ENCODE results near the gene ATP2A1.
"Not testable (repeated sequence)": the region's sequence is repeated elsewhere in the genome, so short reads cannot be mapped to it uniquely, and the experiment has no call there.

The ATP2A1 gene

DNA sequence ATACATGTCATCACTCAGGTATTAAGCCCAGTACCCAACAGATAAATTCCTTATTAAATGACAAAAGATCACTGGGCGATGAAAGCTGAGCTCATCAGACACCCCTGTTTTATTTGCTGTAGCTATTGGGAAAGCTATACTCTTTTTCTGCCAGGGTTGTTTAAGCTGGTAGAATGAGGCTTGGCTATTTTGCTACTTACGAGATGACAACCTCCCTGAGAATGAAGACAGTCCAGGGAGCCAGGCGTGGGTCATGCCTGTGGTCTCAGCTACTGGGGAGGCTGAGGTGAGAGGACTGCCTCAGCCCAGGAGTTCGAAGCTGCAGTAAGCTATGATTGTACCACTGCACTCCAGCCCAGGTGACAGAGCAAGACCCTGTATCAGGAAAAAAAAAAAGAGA lies 19.0 kb upstream of the ATP2A1 start:
- DNase-seq (ENCODE audit: low read depth in 2 of 2), result no peak

DNA sequence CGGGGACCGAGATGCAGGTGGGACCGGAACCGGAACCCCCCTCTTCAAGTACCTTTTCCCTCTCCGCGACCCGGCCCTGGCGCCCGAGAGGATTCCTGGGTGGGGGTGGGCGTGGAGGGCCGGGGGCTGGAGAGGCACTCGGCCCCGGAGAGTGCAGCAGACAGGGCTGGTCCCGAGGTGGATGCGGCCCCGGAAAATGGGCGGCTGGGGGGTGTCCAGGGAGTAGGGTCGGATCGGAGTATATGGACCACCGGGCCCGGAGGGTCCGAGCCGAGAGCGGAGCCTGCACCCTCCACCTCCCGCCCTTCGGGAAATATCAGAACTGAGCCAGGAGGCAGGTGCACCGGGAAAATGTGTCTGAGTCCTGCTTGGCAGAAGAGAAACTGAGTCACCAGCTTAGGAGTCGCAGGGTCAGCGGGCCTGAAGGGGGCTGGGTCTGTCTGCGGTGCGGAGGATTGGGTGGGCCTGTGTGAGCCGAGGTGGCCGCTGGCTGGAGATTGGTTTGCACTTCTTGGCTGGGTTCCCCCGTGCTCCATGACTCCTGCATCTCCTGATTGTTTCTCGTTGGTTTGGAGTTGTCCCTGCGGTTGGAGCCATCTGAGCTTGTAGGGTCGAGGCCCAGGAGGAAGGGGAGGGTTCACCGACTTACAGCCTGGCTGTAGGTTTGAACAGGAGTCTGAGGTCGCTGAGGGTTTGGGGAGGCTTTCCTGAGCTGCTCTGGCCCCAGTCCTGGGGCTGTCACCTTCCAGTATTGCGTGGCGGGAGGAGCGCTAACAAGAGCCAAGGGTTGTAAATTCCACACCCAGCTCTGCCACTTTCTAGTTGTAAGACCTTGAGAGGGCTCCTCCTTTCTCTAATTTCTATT lies 14.1 kb upstream of the ATP2A1 start:
- no peak for DNase-seq (ENCODE audit: low read depth in 2 of 2)

DNA sequence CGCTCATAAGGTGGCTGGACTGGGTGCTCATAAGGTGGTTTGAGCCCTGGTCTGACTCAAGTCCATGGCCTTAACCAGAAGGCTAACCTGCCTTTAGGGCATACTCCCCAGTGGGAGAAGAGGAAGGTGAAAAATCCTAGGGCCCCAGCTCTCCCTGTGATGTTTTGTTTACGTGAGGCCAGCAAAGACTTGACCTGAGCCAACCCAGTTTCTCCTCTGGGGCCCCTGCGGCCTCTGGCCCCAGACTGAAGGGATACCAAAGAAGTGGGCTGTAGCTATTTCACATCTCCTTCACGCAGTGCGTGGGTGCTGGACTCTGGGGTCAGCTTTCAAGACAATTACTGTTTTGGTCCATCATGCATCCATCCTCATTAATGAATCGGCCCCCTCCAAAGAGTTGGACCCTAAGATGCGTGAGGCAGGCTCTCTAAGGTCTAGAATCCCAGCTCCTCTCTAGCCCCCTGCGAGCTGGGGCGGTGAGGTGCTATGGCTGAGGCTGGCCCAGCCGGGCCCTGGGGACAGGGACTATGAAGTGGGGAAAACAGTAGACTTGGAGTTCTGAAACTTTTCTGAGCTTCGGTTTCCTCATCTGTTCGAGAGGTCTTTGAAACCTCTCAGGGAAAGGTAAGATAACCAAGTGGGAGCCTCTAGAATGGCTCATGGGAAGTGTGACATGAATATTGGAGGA lies 13.1 kb upstream of the ATP2A1 start:
- no peak for DNase-seq (ENCODE audit: low read depth in 2 of 2)

- DNase-seq (ENCODE audit: low read depth in 2 of 2), result no peak
Observed at GRCh38 chr16:28865722-28866453, 12.4 kb upstream of the ATP2A1 start.

DNA sequence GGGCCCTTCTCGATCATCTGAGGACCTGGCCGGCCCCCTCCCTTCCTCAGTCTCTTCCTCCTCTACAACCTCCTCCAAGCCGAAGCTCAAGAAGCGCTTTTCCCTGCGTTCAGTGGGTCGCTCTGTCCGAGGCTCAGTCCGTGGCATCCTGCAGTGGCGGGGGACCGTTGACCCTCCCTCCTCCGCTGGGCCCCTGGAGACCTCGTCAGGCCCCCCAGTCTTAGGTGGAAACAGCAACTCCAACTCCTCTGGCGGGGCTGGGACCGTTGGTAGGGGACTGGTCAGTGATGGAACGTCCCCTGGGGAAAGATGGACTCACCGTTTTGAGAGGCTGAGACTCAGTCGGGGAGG lies 11.9 kb upstream of the ATP2A1 start:
- no peak for DNase-seq (ENCODE audit: low read depth in 2 of 2)

- DNase-seq (ENCODE audit: low read depth in 2 of 2), result no peak
Observed at GRCh38 chr16:28867241-28867640, 11.0 kb upstream of the ATP2A1 start.

- not testable (repeated sequence) for DNase-seq (ENCODE audit: low read depth in 2 of 2)
Observed at GRCh38 chr16:28867646-28868045, 10.6 kb upstream of the ATP2A1 start.

GRCh38 chr16:28869201-28869600 lies 9.1 kb upstream of the ATP2A1 start:
- DNase-seq (ENCODE audit: low read depth in 2 of 2), result no peak

GRCh38 chr16:28872952-28873351 lies 5.3 kb upstream of the ATP2A1 start:
- no peak for DNase-seq (ENCODE audit: low read depth in 2 of 2)

GRCh38 chr16:28873543-28874201 lies 4.6 kb upstream of the ATP2A1 start:
- DNase-seq (ENCODE audit: low read depth in 2 of 2), result peak; percentile 23

DNA sequence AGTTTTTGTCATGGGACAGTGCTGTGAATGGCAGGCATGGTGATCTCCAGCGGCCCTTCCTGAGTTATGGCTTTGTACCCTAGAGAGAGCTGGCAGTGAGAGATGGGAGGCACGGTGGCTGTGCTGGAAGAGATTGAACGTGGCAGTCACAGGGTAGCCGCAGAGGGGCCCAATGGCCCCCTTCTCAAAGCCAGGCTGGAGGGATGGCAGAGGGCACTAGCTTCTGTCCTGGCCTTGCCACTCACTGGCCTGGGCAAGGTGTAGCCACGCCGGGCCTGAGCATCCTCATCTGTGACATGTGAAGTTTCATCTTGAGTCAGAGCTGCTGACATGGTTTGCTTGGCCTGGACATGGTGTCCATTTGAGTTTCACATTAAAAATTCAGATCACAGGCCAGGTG lies 3.9 kb upstream of the ATP2A1 start:
- no peak for DNase-seq (ENCODE audit: low read depth in 2 of 2)

DNA sequence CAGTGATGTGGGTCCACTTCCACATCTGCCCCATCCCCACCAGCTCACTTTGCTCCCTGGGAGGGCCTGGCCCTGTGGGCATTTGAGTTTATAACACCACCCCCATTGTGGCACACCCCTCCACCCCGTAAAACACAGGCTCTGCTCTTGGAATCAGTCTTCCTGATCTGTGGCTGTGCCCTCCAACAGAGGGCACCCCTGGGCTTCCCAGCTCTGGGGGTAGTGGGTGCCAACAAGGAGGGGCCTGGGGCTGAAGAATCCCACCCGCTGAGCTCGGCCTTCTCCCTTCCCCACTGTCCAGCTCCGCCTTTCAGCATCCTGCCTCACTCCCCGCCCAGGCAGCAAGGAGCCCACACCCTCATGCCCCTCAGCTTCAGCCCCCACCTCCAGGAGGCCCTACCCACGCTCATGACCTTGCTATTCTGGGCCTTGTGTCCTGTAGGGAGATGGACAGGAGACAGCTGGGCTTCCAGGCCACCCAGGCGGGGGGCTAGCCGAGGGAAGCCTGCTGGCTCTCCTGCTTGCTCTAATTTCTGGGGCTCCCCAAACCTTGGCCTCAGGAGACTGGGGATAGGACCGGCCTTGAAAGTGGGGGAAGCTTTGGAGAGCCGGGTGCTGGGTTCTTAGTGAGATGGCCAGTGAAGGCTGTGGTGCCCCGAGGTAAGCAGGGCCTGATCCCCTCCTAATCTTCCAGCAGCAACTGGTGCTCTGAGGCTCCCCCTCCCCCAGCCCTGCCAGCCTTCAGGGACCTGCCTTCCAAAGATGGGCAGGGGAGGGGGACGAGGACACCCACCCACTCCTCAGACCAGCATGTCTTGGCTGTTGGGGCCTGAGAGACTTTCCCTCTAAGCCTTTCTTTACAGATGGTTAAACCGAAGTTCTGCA lies 2.9 kb upstream of the ATP2A1 start:
- DNase-seq (ENCODE audit: low read depth in 2 of 2), result no peak

- DNase-seq (ENCODE audit: low read depth in 2 of 2), result no peak
Observed at GRCh38 chr16:28876019-28876659, 2.1 kb upstream of the ATP2A1 start.

GRCh38 chr16:28876973-28877654 lies 1.2 kb upstream of the ATP2A1 start:
- DNase-seq (ENCODE audit: low read depth in 2 of 2), result no peak

- DNase-seq (ENCODE audit: low read depth in 2 of 2), result no peak
Observed at GRCh38 chr16:28877655-28878000, 660 bp upstream of the ATP2A1 start.

GRCh38 chr16:28879261-28879840 lies 1.1 kb downstream of the ATP2A1 start:
- DNase-seq (ENCODE audit: low read depth in 2 of 2), result no peak

GRCh38 chr16:28879841-28880588 lies 1.7 kb downstream of the ATP2A1 start:
- DNase-seq (ENCODE audit: low read depth in 2 of 2), result peak; percentile 78 to 81

- DNase-seq (ENCODE audit: low read depth in 2 of 2), result no peak
Observed at GRCh38 chr16:28880589-28880915, 2.3 kb downstream of the ATP2A1 start.

DNA sequence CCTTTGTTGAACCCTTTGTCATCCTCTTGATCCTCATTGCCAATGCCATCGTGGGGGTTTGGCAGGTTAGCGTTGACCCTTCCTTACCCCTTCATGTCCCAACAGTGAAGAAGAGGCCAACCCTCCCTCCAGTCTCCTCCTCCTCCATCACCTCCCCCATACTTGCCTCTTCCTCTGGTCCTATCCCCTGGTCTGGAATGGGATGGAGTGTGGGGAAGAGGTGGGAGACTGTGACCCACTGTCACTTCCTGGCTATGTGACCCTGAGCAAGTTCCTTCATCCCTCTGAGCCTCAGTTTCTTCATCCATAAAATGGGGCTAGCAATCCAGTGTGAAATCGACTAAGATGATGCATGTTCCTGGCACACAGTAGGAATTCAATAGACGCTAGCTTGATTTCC lies 2.7 kb downstream of the ATP2A1 start:
- DNase-seq (ENCODE audit: low read depth in 2 of 2), result no peak
